Erythroblast (primary cell): ENCODE measurements around the gene GABRB2.

ENCODE experiments used
- GATA1 ChIP-seq: IDR thresholded peaks from 2 replicates; pipeline ENCODE4 v1.6.1; 2011; ENCODE audit warnings: low read depth, mild to moderate bottlenecking, control low read depth, low read length, moderate library complexity
- POLR2A ChIP-seq: IDR thresholded peaks from 2 replicates; pipeline ENCODE4 v1.6.1; 2011; ENCODE audit warnings: mild to moderate bottlenecking, low read length

DNA sequence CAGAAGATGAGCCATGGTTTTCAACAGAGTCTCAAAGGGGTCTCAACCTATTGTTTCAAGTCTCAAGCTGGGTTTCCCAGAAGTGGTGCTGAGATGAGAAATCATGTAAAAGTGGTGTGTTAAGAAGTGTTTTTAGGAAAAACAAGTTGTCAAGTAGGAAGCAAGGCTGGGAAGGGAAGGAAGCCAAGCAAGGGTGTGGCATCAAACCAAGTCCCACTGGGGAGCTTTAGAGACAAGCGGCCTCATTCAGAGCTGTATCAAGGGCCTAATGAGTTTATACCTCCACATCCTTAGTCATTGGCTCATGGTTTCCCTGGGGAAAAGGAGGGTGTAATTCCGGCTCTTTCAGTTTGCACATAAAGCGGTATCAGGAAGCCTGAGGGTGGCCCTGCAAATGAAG, 26.4 kb upstream of the GABRB2 start:
- TF ChIP-seq POLR2A (no peak), GATA1 (no peak)
